DND-41 (cell line): Measurements from ENCODE around the gene SNX25.

ENCODE experiments used
- ATAC-seq: fragments of 200-7000 bp; cut with Tn5 transposase; 3 replicates; pipeline ENCODE4 v1.9.1; 2021; ENCODE audit warnings: low read depth; ENCODE audit not compliant: insufficient read depth
- DNase-seq: peaks from one replicate; pipeline ENCODE4 v3.0.0-alpha.2; 2020
- H2AFZ ChIP-seq: 2 replicates; pipeline ENCODE4 v1.6.0; 2012; ENCODE audit warnings: low read depth, low read length
- H3K27ac ChIP-seq: 2 replicates; pipeline ENCODE4 v1.5.1; 2012; ENCODE audit warnings: low read length, inconsistent platforms
- H3K27me3 ChIP-seq: fragments of 200-600 bp; sonication (generic); 2 replicates; pipeline ENCODE4 v1.6.0; 2012; ENCODE audit warnings: low read length, mild to moderate bottlenecking, inconsistent platforms; ENCODE audit not compliant: insufficient read depth, poor library complexity
- H3K36me3 ChIP-seq: 2 replicates; pipeline ENCODE4 v1.5.1; 2012; ENCODE audit warnings: low read length, inconsistent platforms; ENCODE audit not compliant: insufficient read depth
- H3K4me1 ChIP-seq: 2 replicates; pipeline ENCODE4 v1.5.1; 2012; ENCODE audit warnings: mild to moderate bottlenecking, low read length; ENCODE audit not compliant: insufficient read depth
- H3K4me2 ChIP-seq: 2 replicates; pipeline ENCODE4 v1.6.0; 2012; ENCODE audit warnings: mild to moderate bottlenecking, moderate library complexity, low read length, inconsistent platforms; ENCODE audit not compliant: insufficient read depth
- H3K4me3 ChIP-seq, 2 experiments: fragments of 200-600 bp in 1 of 2; shearing (Covaris generic) in 1 of 2; 2 replicates each; pipeline ENCODE4 v1.5.1; 2012 to 2016; ENCODE audit warnings: inconsistent platforms in 2 of 2, low read length in 2 of 2, mild to moderate bottlenecking in 2 of 2, low read depth in 1 of 2, moderate library complexity in 1 of 2
- H3K79me2 ChIP-seq: 2 replicates; pipeline ENCODE4 v1.6.0; 2012; ENCODE audit warnings: low read length, inconsistent platforms; ENCODE audit not compliant: insufficient read depth
- H3K9ac ChIP-seq: 2 replicates; pipeline ENCODE4 v1.6.0; 2012; ENCODE audit warnings: low read depth, mild to moderate bottlenecking, inconsistent platforms, low read length, moderate library complexity
- H3K9me3 ChIP-seq: 2 replicates; pipeline ENCODE4 v1.5.1; 2012; ENCODE audit warnings: low read length, moderate library complexity, mild to moderate bottlenecking, inconsistent platforms; ENCODE audit not compliant: insufficient read depth, severe bottlenecking
- H4K20me1 ChIP-seq: 2 replicates; pipeline ENCODE4 v1.6.0; 2012; ENCODE audit warnings: low read length; ENCODE audit not compliant: insufficient read depth
- EZH2 ChIP-seq: IDR thresholded peaks from 3 replicates; pipeline ENCODE4 v1.6.1; 2012; ENCODE audit warnings: borderline replicate concordance, low read depth, mild to moderate bottlenecking, moderate library complexity, low read length, inconsistent platforms; ENCODE audit not compliant: severe bottlenecking
- TF ChIP-seq, protein P1 (sequence below): IDR thresholded peaks from 2 replicates; pipeline ENCODE4 v1.5.1; 2012; ENCODE audit warnings: borderline replicate concordance, low read length, moderate library complexity, mild to moderate bottlenecking; ENCODE audit not compliant: poor library complexity, severe bottlenecking; ENCODE audit errors: extremely low read depth

The SNX25 gene

DNA sequence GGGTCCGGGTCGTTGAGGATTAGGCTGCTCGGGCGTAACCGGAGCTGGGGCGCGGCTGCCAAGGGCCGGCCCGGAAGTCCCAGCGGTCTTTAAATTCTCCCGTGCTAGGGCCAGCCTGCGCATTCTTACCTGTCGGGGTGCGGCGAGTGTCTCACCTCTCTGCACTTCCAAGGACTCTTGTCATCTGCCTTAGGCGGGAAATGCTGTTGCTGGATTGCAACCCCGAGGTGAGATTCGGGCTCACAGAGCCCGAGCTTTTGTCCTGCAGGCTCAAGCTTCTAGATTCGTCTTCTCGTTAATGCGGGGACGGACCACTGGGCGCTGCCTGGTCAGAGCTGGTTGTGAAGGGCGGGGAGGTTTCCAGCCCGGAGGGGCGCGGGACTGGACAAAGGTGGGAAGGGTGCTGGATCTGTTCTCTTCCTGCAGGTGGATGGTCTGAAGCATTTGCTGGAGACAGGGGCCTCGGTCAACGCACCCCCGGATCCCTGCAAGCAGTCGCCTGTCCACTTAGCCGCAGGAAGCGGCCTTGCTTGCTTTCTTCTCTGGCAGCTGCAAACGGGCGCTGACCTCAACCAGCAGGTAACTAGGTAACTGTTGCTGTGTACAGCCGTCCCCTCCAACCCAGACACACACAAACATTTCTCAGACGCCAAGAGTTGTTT is 187.5 kb downstream of the SNX25 start, which contains the start of gene ANKRD37:
Gene ANKRD37 (plus strand): TSS at position 118 of the 662 bp plus-strand sequence. CDS start 83 bp downstream, at position 201.
- no peak for DNase-seq
- peak within 1 kb of the TSS; percentile 41 to 93 for H3K4me3 ChIP-seq
- no peak for ATAC-seq
- no peaks in the 10 kb centered on the region for H3K9me3 ChIP-seq
- H3K4me1 ChIP-seq: peaks cover 41% of the 10 kb centered on the region
- no peaks in the 10 kb centered on the region for H4K20me1 ChIP-seq
- peak within 1 kb of the TSS; percentile 96 for H3K4me2 ChIP-seq
- peak within 1 kb of the TSS; percentile 86 for H3K27ac ChIP-seq
- peak within 1 kb of the TSS; percentile 98 for H2AFZ ChIP-seq
- peaks cover 13% of the 10 kb centered on the region; the same call in 1 of the 2 replicates for H3K79me2 ChIP-seq
- peaks cover 30% of the 10 kb centered on the region for H3K36me3 ChIP-seq
- H3K27me3 ChIP-seq: no peaks in the 10 kb centered on the region
- H3K9ac ChIP-seq: peak within 1 kb of the TSS; percentile 98
- no peak for TF ChIP-seq EZH2
- TF ChIP-seq, protein P1, sequence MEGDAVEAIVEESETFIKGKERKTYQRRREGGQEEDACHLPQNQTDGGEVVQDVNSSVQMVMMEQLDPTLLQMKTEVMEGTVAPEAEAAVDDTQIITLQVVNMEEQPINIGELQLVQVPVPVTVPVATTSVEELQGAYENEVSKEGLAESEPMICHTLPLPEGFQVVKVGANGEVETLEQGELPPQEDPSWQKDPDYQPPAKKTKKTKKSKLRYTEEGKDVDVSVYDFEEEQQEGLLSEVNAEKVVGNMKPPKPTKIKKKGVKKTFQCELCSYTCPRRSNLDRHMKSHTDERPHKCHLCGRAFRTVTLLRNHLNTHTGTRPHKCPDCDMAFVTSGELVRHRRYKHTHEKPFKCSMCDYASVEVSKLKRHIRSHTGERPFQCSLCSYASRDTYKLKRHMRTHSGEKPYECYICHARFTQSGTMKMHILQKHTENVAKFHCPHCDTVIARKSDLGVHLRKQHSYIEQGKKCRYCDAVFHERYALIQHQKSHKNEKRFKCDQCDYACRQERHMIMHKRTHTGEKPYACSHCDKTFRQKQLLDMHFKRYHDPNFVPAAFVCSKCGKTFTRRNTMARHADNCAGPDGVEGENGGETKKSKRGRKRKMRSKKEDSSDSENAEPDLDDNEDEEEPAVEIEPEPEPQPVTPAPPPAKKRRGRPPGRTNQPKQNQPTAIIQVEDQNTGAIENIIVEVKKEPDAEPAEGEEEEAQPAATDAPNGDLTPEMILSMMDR: no peak

DNA sequence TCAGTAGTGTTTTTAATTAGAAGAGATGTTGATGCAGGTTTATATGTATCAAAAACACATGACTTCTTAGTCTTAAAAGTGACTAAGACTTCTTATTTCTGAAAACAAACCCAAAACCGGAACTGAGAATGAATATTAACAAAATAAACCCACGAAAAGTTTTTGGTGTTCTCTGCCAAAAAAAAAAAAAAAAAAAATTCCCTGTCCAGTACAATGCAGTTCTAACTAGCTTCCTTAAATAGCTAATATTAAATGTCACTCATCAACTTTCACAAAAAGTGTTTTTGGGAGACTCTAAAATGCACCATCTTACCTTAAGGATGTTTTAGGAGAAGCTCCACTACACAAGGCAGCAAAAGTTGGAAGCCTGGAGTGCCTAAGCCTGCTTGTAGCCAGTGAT is 189.2 kb downstream of the SNX25 start:
- Histone ChIP-seq H3K9ac (no peak overlapping the region), H3K27me3 (no peaks in the 10 kb centered on the region), H3K27ac (no peak overlapping the region), H3K9me3 (no peaks in the 10 kb centered on the region), H3K4me2 (peak overlapping the region; percentile 96; the same call in 1 of the 2 replicates), H3K36me3 (peaks cover 37% of the 10 kb centered on the region), H2AFZ (no peak overlapping the region), H4K20me1 (no peaks in the 10 kb centered on the region), H3K4me3 (no peak overlapping the region), H3K79me2 (peaks cover 13% of the 10 kb centered on the region; the same call in 1 of the 2 replicates), H3K4me1 (peaks cover 40% of the 10 kb centered on the region)
- ATAC-seq (no peak), DNase-seq (no peak)
- TF ChIP-seq, protein P1: no peak
- TF ChIP-seq EZH2: no peak

GRCh38 chr4:185399466-185399865 is 190.1 kb downstream of the SNX25 start:
- Histone ChIP-seq H3K36me3 (peaks cover 37% of the 10 kb centered on the region), H3K4me2 (no peak overlapping the region), H3K79me2 (peaks cover 11% of the 10 kb centered on the region; the same call in 1 of the 2 replicates), H3K4me1 (peaks cover 32% of the 10 kb centered on the region), H3K27me3 (no peaks in the 10 kb centered on the region), H3K9ac (no peak overlapping the region), H4K20me1 (no peaks in the 10 kb centered on the region), H2AFZ (no peak overlapping the region), H3K27ac (no peak overlapping the region), H3K4me3 (no peak overlapping the region), H3K9me3 (no peaks in the 10 kb centered on the region)
- no peak for TF ChIP-seq EZH2
- TF ChIP-seq, protein P1: no peak
- ATAC-seq (no peak), DNase-seq (no peak)
